H1 (cell line): ENCODE measurements around the gene SLC7A10. TPM values are rescaled to one million over a fixed set of nuclear protein-coding genes. Genes with fewer than 3 reads are reported as not detected.

ENCODE experiments used
- CTCF ChIA-PET: fragments of 300-600 bp; sonication (Branson Sonifier 250); formaldehyde crosslinking; loops from one replicate; lab custom pipeline; 2021; ENCODE audit not compliant: partially characterized antibody; lab: Charles Lee
- POLR2A ChIA-PET: fragments of 300-600 bp; sonication (Branson Sonifier 250); formaldehyde crosslinking; loops from one replicate; lab custom pipeline; 2021; ENCODE audit warnings: inconsistent platforms; ENCODE audit not compliant: partially characterized antibody; lab: Charles Lee
- DNase-seq, 2 experiments: peaks; one replicate each; pipeline versions ENCODE4 v3.0.0 to v3.0.0-alpha.2; 2010 to 2022; ENCODE audit warnings: low spot score in 2 of 2, low read depth in 1 of 2, mixed read lengths in 1 of 2
- FAIRE-seq: peaks from 2 replicates; lab custom pipeline; 2011; peaks lifted over from hg19 to GRCh38; lab: Jason Lieb, UNC
- H2AFZ ChIP-seq: 2 replicates; pipeline ENCODE4 v1.8.1; 2012; ENCODE audit warnings: low read length, inconsistent platforms
- H2AK5ac ChIP-seq: 2 replicates; pipeline ENCODE4 v1.6.1; 2013; ENCODE audit warnings: low read depth, low read length
- H2BK120ac ChIP-seq: replicated peaks from 2 replicates; pipeline ENCODE3; 2013; ENCODE audit warnings: low read depth, low read length, inconsistent platforms
- H2BK12ac ChIP-seq: 2 replicates; pipeline ENCODE4 v1.6.1; 2013; ENCODE audit warnings: low read depth, low read length
- H2BK15ac ChIP-seq: 2 replicates; pipeline ENCODE4 v1.6.1; 2013; ENCODE audit warnings: low read length
- H2BK20ac ChIP-seq: 2 replicates; pipeline ENCODE4 v1.6.1; 2013; ENCODE audit warnings: low read length
- H2BK5ac ChIP-seq: 2 replicates; pipeline ENCODE4 v1.6.1; 2013; ENCODE audit warnings: low read depth, low read length
- H3K14ac ChIP-seq: 2 replicates; pipeline ENCODE4 v1.6.1; 2013; ENCODE audit warnings: inconsistent platforms; ENCODE audit not compliant: insufficient read length
- H3K18ac ChIP-seq: 2 replicates; pipeline ENCODE4 v1.6.1; 2013; ENCODE audit warnings: low read length; ENCODE audit errors: extremely low read depth
- H3K23ac ChIP-seq: 2 replicates; pipeline ENCODE4 v1.6.1; 2013; ENCODE audit warnings: inconsistent platforms; ENCODE audit not compliant: insufficient read length
- H3K23me2 ChIP-seq: 2 replicates; pipeline ENCODE4 v1.6.1; 2013; ENCODE audit warnings: low read depth, low read length
- H3K27ac ChIP-seq: 2 replicates; pipeline ENCODE4 v1.6.1; 2011; ENCODE audit warnings: low read depth, low read length, inconsistent platforms
- H3K27me3 ChIP-seq, 4 experiments: replicated peaks in 1 of 4; 1 replicate in 1 of 4; 2 replicates in 3 of 4; pipeline versions ENCODE4 v1.6.1 to v1.8.1; 2011 to 2013; ENCODE audit warnings: low read length in 3 of 4, mild to moderate bottlenecking in 3 of 4, inconsistent platforms in 2 of 4, mixed read lengths in 2 of 4, moderate library complexity in 1 of 4; ENCODE audit not compliant: control insufficient read depth in 3 of 4, insufficient read depth in 3 of 4; ENCODE audit errors: extremely low read depth in 1 of 4
- H3K36me3 ChIP-seq, 4 experiments: 2 replicates each; pipeline versions ENCODE4 v1.6.1 to v1.8.1; 2011 to 2013; ENCODE audit warnings: mild to moderate bottlenecking in 4 of 4, low read length in 3 of 4, moderate library complexity in 2 of 4, control low read depth in 1 of 4, inconsistent platforms in 1 of 4; ENCODE audit not compliant: insufficient read depth in 4 of 4, control insufficient read depth in 2 of 4
- H3K4ac ChIP-seq: replicated peaks from 2 replicates; pipeline ENCODE3; 2013; ENCODE audit warnings: low read length, low read depth, mixed read lengths, inconsistent platforms; ENCODE audit not compliant: insufficient read length
- H3K4me1 ChIP-seq, 4 experiments: replicated peaks in 1 of 4; 1 replicate in 1 of 4; 2 replicates in 3 of 4; pipeline versions ENCODE4 v1.6.1 to v1.8.1; 2011 to 2013; ENCODE audit warnings: low read length in 3 of 4, inconsistent platforms in 2 of 4, mixed read lengths in 1 of 4; ENCODE audit not compliant: insufficient read depth in 4 of 4, control insufficient read depth in 3 of 4
- H3K4me2 ChIP-seq, 2 experiments: 2 replicates each; pipeline versions ENCODE4 v1.6.1 to v1.8.1; 2011 to 2013; ENCODE audit warnings: low read depth in 2 of 2, low read length in 2 of 2, control low read depth in 1 of 2, inconsistent platforms in 1 of 2, mild to moderate bottlenecking in 1 of 2; ENCODE audit not compliant: insufficient read depth in 1 of 2
- H3K4me3 ChIP-seq, 4 experiments: fragments of 200-600, 300-600 bp in 1 of 4; sonication (generic), shearing (Covaris generic), sonication (Bioruptor Twin) in 1 of 4; 2 replicates each; pipeline versions ENCODE4 v1.5.1 to v1.8.1; 2011 to 2016; ENCODE audit warnings: low read length in 4 of 4, low read depth in 3 of 4, control low read depth in 2 of 4, inconsistent platforms in 2 of 4, mild to moderate bottlenecking in 2 of 4, mixed read lengths in 1 of 4, moderate library complexity in 1 of 4; ENCODE audit not compliant: insufficient read depth in 2 of 4; ENCODE audit errors: extremely low read depth in 1 of 4
- H3K56ac ChIP-seq: replicated peaks from 2 replicates; pipeline ENCODE3; 2013; ENCODE audit warnings: low read depth, mild to moderate bottlenecking, mixed read lengths, low read length, inconsistent platforms; ENCODE audit not compliant: insufficient read length
- H3K79me1 ChIP-seq: 2 replicates; pipeline ENCODE4 v1.6.1; 2013; ENCODE audit warnings: low read depth, low read length, control low read depth
- H3K79me2 ChIP-seq, 2 experiments: 2 replicates each; pipeline versions ENCODE4 v1.6.1 to v1.8.1; 2012 to 2013; ENCODE audit warnings: low read length in 2 of 2, mild to moderate bottlenecking in 2 of 2, inconsistent platforms in 1 of 2; ENCODE audit not compliant: insufficient read depth in 2 of 2, control insufficient read depth in 1 of 2
- H3K9ac ChIP-seq, 4 experiments: replicated peaks in 1 of 4; 1 replicate in 1 of 4; 2 replicates in 3 of 4; pipeline versions ENCODE4 v1.6.1 to v1.8.1; 2011 to 2013; ENCODE audit warnings: low read depth in 3 of 4, low read length in 3 of 4, control low read depth in 2 of 4, mild to moderate bottlenecking in 2 of 4, moderate library complexity in 2 of 4, inconsistent platforms in 1 of 4; ENCODE audit errors: extremely low read depth in 1 of 4
- H3K9me3 ChIP-seq, 2 experiments: 2 replicates each; pipeline versions ENCODE4 v1.6.1 to v1.8.1; 2012 to 2013; ENCODE audit warnings: mild to moderate bottlenecking in 2 of 2, moderate library complexity in 2 of 2, control low read depth in 1 of 2, inconsistent platforms in 1 of 2, low read depth in 1 of 2, low read length in 1 of 2, mixed read lengths in 1 of 2; ENCODE audit not compliant: insufficient read depth in 2 of 2
- H4K20me1 ChIP-seq, 2 experiments: replicated peaks in 1 of 2; 2 replicates each; pipeline versions ENCODE3 to v1.8.1; 2011 to 2013; ENCODE audit warnings: inconsistent platforms in 2 of 2, low read length in 2 of 2, mild to moderate bottlenecking in 1 of 2; ENCODE audit not compliant: insufficient read depth in 2 of 2, control insufficient read depth in 1 of 2
- H4K5ac ChIP-seq: 2 replicates; pipeline ENCODE4 v1.6.1; 2013; ENCODE audit warnings: low read length, low read depth, mixed read lengths, inconsistent platforms; ENCODE audit not compliant: insufficient read length
- H4K8ac ChIP-seq: 2 replicates; pipeline ENCODE4 v1.8.0; 2013; ENCODE audit warnings: mild to moderate bottlenecking, moderate library complexity, low read length, inconsistent platforms; ENCODE audit not compliant: insufficient read depth; ENCODE audit errors: extremely low read depth
- H4K91ac ChIP-seq: replicated peaks from 2 replicates; pipeline ENCODE3; 2013; ENCODE audit warnings: low read length, mixed read lengths, inconsistent platforms; ENCODE audit not compliant: insufficient read length
- ASH2L ChIP-seq: fragments of 200-600, 300-600 bp; sonication (generic); IDR thresholded peaks from one replicate; pipeline ENCODE4 v1.7.1; 2017; ENCODE audit warnings: low read length
- ATF2 ChIP-seq: IDR thresholded peaks from 2 replicates; pipeline ENCODE4 v1.6.1; 2012; ENCODE audit warnings: low read length, inconsistent platforms
- BRCA1 ChIP-seq: IDR thresholded peaks from 2 replicates; pipeline ENCODE4 v1.6.1; 2012; ENCODE audit warnings: low read depth, low read length, improper control_type of control experiment
- GABPA ChIP-seq: IDR thresholded peaks from 2 replicates; pipeline ENCODE4 v1.6.1; 2011; ENCODE audit warnings: mild to moderate bottlenecking, low read length, moderate library complexity, borderline replicate concordance; ENCODE audit not compliant: insufficient read depth
- GTF2F1 ChIP-seq: IDR thresholded peaks from 2 replicates; pipeline ENCODE4 v1.6.1; 2012; ENCODE audit warnings: low read depth, low read length, improper control_type of control experiment, borderline replicate concordance
- MAFK ChIP-seq: IDR thresholded peaks from 2 replicates; pipeline ENCODE4 v1.6.1; 2012; ENCODE audit warnings: low read depth, mild to moderate bottlenecking, improper control_type of control experiment, low read length
- NANOG ChIP-seq: IDR thresholded peaks from 2 replicates; pipeline ENCODE4 v1.6.1; 2011; ENCODE audit warnings: low read length, low read depth, mild to moderate bottlenecking, inconsistent platforms; ENCODE audit not compliant: insufficient read depth, poor library complexity, severe bottlenecking
- SIRT6 ChIP-seq: IDR thresholded peaks from one replicate; pipeline ENCODE4 v1.7.1; 2012; ENCODE audit warnings: low read length, inconsistent platforms
- SP4 ChIP-seq: IDR thresholded peaks from 2 replicates; pipeline ENCODE4 v1.6.1; 2012; ENCODE audit warnings: low read length, inconsistent platforms
- TCF12 ChIP-seq: IDR thresholded peaks from 2 replicates; pipeline ENCODE4 v1.6.1; 2011; ENCODE audit warnings: low read depth, mild to moderate bottlenecking, low read length
- YY1 ChIP-seq: IDR thresholded peaks from 2 replicates; pipeline ENCODE4 v1.6.1; 2011; ENCODE audit warnings: low read depth, mild to moderate bottlenecking, low read length
- ZNF274 ChIP-seq: IDR thresholded peaks from 2 replicates; pipeline ENCODE4 v1.7.0; 2012; ENCODE audit warnings: low read length, borderline replicate concordance; ENCODE audit errors: extremely low read depth
- WGBS, 2 experiments: shearing (Covaris generic) in 1 of 2; methylation state at CpG; one replicate each; pipeline versions ENCODE4 v1.1.6 to v1.1.7; 2013 to 2015; ENCODE audit warnings: low lambda C conversion rate in 2 of 2, mixed read lengths in 2 of 2, inconsistent platforms in 1 of 2, low coverage in 1 of 2, missing lambda C conversion rate in 1 of 2; ENCODE audit not compliant: insufficient replicate concordance in 2 of 2, insufficient coverage in 1 of 2, insufficient read length in 1 of 2; ENCODE audit errors: extremely low coverage in 1 of 2, missing lambda C conversion rate in 1 of 2; 5-methylcytosine and 5-hydroxymethylcytosine counted together
- polyA plus RNA-seq, 7 experiments: library from polyadenylated mRNA; depleted of rRNA in 3 of 7; stranded (reverse) in 5 of 7; unstranded in 2 of 7; fragments of >200 nt in 5 of 7; fragments of 200-250 nt in 2 of 7; gene quantifications; 1 replicate in 5 of 7; 2 replicates in 1 of 7; 4 replicates in 1 of 7; pipeline versions ENCODE4 v1.2.1 to v1.2.3, GENCODE V29; 2011 to 2013; ENCODE audit warnings: missing spikeins in 2 of 7, mixed read lengths in 2 of 7
- total RNA-seq: library from RNA; stranded (reverse); fragmentation: NEBNext Ultra II Directional; extraction: Animal tissue kit (Norgen Biotek cat#: 25700); gene quantifications from 2 replicates; pipeline ENCODE4 v1.2.1, GENCODE V29; 2021

The SLC7A10 gene
- total and polyA plus RNA-seq, 2 of the 8 experiments (the other 6 are each of a cell fraction or from before 2014, with no cell fraction given): 3.7 to 7.1 TPM

GRCh38 chr19:33251076-33251475 lies 25.4 kb upstream of the SLC7A10 start:
- Histone ChIP-seq H4K5ac (no peak overlapping the region), H3K23ac (no peak overlapping the region), H3K4ac (no peak overlapping the region), H3K9ac (no peak overlapping the region), H3K79me2 (no peaks in the 10 kb centered on the region), H3K14ac (no peak overlapping the region), H3K56ac (no peak overlapping the region), H3K79me1 (peaks cover 8% of the 10 kb centered on the region; the same call in 1 of the 2 replicates), H3K4me2 (0 out of 4 replicates have a peak overlapping the region, but pooled peaks of 1 of the 2 experiments have one; percentile 40), H2AFZ (no peak overlapping the region), H2BK120ac (no peak overlapping the region), H2BK15ac (no peak overlapping the region), H2BK12ac (0 out of 2 replicates have a peak overlapping the region, but pooled peaks have one; percentile 77), H4K91ac (peak overlapping the region; percentile 97), H3K27ac (no peak overlapping the region), H3K18ac (no peak overlapping the region; the same call in 1 of the 2 replicates), H2BK5ac (no peak overlapping the region), H3K4me1 (peaks cover 0 to 4% (median under 1%) of the 10 kb centered on the region in 4 experiments; a peak in 5 of 7 replicates), H4K20me1 (peaks cover 0 to 12% of the 10 kb centered on the region in 2 experiments), H3K9me3 (peaks cover 0 to 2% of the 10 kb centered on the region in 2 experiments; a peak in 1 of 4 replicates), H2BK20ac (no peak overlapping the region), H3K23me2 (peaks cover 13% of the 10 kb centered on the region; the same call in 1 of the 2 replicates), H3K27me3 (no peaks in the 10 kb centered on the region; a peak in 1 of 7 replicates), H3K4me3 (no peak overlapping the region), H3K36me3 (no peaks in the 10 kb centered on the region), H2AK5ac (no peak overlapping the region; the same call in 1 of the 2 replicates), H4K8ac (peak overlapping the region; percentile 75; the same call in 1 of the 2 replicates)
- FAIRE-seq: no peak
- 94% methylated on average over 9 of the region's 12 CpGs; no CpG with 5 or more reads in 1 of the 2 experiments for WGBS, 2 experiments
- CTCF ChIA-PET: interaction anchor here (0.8 kb wide), 1 partner anchor 38 kb away, joined by 3 read pairs; no protein-coding TSS in a partner anchor
- POLR2A ChIA-PET: interaction anchor here (1.0 kb wide), 1 partner anchor 13 kb away, joined by 3 read pairs; no protein-coding TSS in a partner anchor
- DNase-seq: no peak
- TF ChIP-seq TCF12 (no peak), ASH2L (no peak), ATF2 (no peak), ZNF274 (no peak), SP4 (no peak), BRCA1 (no peak), NANOG (no peak), GTF2F1 (no peak), MAFK (no peak), YY1 (no peak), SIRT6 (no peak), GABPA (no peak)
